GM12875 (cell line): ENCODE measurements around the gene ANKRD2.

ENCODE experiments used
- H3K4me3 ChIP-seq: one replicate; pipeline ENCODE4 v1.5.1; 2011; ENCODE audit warnings: low read depth, low read length, control low read depth
- TF ChIP-seq, protein P1 (sequence below): IDR thresholded peaks from 2 replicates; pipeline ENCODE4 v1.5.1; 2011; ENCODE audit warnings: low read depth, mild to moderate bottlenecking, control low read depth, inconsistent platforms, low read length, moderate library complexity, borderline replicate concordance; ENCODE audit not compliant: insufficient read depth

The ANKRD2 gene

GRCh38 chr10:97611473-97611872 is 38.9 kb downstream of the ANKRD2 start:
- no peak overlapping the region for H3K4me3 ChIP-seq
- TF ChIP-seq, protein P1, sequence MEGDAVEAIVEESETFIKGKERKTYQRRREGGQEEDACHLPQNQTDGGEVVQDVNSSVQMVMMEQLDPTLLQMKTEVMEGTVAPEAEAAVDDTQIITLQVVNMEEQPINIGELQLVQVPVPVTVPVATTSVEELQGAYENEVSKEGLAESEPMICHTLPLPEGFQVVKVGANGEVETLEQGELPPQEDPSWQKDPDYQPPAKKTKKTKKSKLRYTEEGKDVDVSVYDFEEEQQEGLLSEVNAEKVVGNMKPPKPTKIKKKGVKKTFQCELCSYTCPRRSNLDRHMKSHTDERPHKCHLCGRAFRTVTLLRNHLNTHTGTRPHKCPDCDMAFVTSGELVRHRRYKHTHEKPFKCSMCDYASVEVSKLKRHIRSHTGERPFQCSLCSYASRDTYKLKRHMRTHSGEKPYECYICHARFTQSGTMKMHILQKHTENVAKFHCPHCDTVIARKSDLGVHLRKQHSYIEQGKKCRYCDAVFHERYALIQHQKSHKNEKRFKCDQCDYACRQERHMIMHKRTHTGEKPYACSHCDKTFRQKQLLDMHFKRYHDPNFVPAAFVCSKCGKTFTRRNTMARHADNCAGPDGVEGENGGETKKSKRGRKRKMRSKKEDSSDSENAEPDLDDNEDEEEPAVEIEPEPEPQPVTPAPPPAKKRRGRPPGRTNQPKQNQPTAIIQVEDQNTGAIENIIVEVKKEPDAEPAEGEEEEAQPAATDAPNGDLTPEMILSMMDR = no peak

GRCh38 chr10:97612386-97612785 is 39.8 kb downstream of the ANKRD2 start:
- TF ChIP-seq, protein P1 = 0 out of 2 replicates have a peak, but pooled peaks have one; percentile 11
- no peak overlapping the region for H3K4me3 ChIP-seq

DNA sequence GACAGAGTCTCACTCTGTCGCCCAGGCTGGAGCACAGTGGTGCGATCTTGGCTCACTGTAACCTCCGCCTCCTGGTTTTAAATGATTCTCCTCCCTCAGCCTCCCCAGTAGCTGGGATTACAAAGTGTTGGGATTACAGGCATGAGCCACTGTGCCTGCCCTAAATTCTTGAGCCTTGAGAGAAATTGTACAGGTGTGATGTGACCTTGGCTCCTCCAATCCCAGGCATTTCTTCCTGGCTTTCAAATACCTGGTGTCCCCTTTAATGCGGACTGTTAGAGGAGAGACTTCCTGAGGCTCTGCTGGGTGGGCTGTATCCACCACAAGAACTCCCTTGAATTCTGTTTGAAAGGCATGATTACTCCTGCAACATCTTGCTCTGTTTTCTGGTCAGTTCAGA is 45.7 kb downstream of the ANKRD2 start:
- no peak overlapping the region for H3K4me3 ChIP-seq
- TF ChIP-seq, protein P1 = no peak

DNA sequence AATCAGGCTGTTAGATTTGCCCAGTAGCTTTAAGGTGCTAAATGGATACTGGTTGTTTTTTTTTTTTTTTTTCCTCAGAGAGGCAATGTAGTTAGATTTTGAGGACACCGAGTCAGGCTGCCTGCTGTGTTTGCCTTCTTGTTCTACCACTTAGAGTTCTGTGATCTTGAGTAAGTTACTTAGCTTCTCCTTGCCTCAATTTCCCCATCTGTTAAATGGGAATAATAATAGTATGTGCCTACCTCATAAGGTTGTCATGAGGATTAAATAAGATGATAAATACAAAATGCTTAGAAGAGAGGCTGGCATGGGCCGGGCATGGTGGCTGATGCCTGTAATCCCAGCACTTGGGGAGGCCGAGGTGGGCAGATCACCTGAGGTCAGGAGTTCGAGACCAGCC is 46.2 kb downstream of the ANKRD2 start:
- no peak overlapping the region for H3K4me3 ChIP-seq
- TF ChIP-seq, protein P1 = no peak

- TF ChIP-seq, protein P1 = no peak
- H3K4me3 ChIP-seq = no peak overlapping the region
Observed at GRCh38 chr10:97623277-97623676, 50.7 kb downstream of the ANKRD2 start.

- TF ChIP-seq, protein P1 = no peak
- no peak overlapping the region for H3K4me3 ChIP-seq
Observed at GRCh38 chr10:97627731-97628130, 55.2 kb downstream of the ANKRD2 start.

- TF ChIP-seq, protein P1 = no peak
- H3K4me3 ChIP-seq = no peak overlapping the region
Observed at GRCh38 chr10:97628228-97628627, 55.6 kb downstream of the ANKRD2 start.
